DND-41 (cell line): Measurements from ENCODE around the gene RGS12.

ENCODE experiments used
- ATAC-seq: fragments of 200-7000 bp; cut with Tn5 transposase; 3 replicates; pipeline ENCODE4 v1.9.1; 2021; ENCODE audit warnings: low read depth; ENCODE audit not compliant: insufficient read depth
- DNase-seq: peaks from one replicate; pipeline ENCODE4 v3.0.0-alpha.2; 2020
- H2AFZ ChIP-seq: 2 replicates; pipeline ENCODE4 v1.6.0; 2012; ENCODE audit warnings: low read depth, low read length
- H3K27ac ChIP-seq: 2 replicates; pipeline ENCODE4 v1.5.1; 2012; ENCODE audit warnings: low read length, inconsistent platforms
- H3K27me3 ChIP-seq: fragments of 200-600 bp; sonication (generic); 2 replicates; pipeline ENCODE4 v1.6.0; 2012; ENCODE audit warnings: low read length, mild to moderate bottlenecking, inconsistent platforms; ENCODE audit not compliant: insufficient read depth, poor library complexity
- H3K36me3 ChIP-seq: 2 replicates; pipeline ENCODE4 v1.5.1; 2012; ENCODE audit warnings: low read length, inconsistent platforms; ENCODE audit not compliant: insufficient read depth
- H3K4me1 ChIP-seq: 2 replicates; pipeline ENCODE4 v1.5.1; 2012; ENCODE audit warnings: mild to moderate bottlenecking, low read length; ENCODE audit not compliant: insufficient read depth
- H3K4me2 ChIP-seq: 2 replicates; pipeline ENCODE4 v1.6.0; 2012; ENCODE audit warnings: mild to moderate bottlenecking, moderate library complexity, low read length, inconsistent platforms; ENCODE audit not compliant: insufficient read depth
- H3K4me3 ChIP-seq, 2 experiments: fragments of 200-600 bp in 1 of 2; shearing (Covaris generic) in 1 of 2; 2 replicates each; pipeline ENCODE4 v1.5.1; 2012 to 2016; ENCODE audit warnings: inconsistent platforms in 2 of 2, low read length in 2 of 2, mild to moderate bottlenecking in 2 of 2, low read depth in 1 of 2, moderate library complexity in 1 of 2
- H3K79me2 ChIP-seq: 2 replicates; pipeline ENCODE4 v1.6.0; 2012; ENCODE audit warnings: low read length, inconsistent platforms; ENCODE audit not compliant: insufficient read depth
- H3K9ac ChIP-seq: 2 replicates; pipeline ENCODE4 v1.6.0; 2012; ENCODE audit warnings: low read depth, mild to moderate bottlenecking, inconsistent platforms, low read length, moderate library complexity
- H3K9me3 ChIP-seq: 2 replicates; pipeline ENCODE4 v1.5.1; 2012; ENCODE audit warnings: low read length, moderate library complexity, mild to moderate bottlenecking, inconsistent platforms; ENCODE audit not compliant: insufficient read depth, severe bottlenecking
- H4K20me1 ChIP-seq: 2 replicates; pipeline ENCODE4 v1.6.0; 2012; ENCODE audit warnings: low read length; ENCODE audit not compliant: insufficient read depth
- EZH2 ChIP-seq: IDR thresholded peaks from 3 replicates; pipeline ENCODE4 v1.6.1; 2012; ENCODE audit warnings: borderline replicate concordance, low read depth, mild to moderate bottlenecking, moderate library complexity, low read length, inconsistent platforms; ENCODE audit not compliant: severe bottlenecking
- TF ChIP-seq, protein P1 (sequence below): IDR thresholded peaks from 2 replicates; pipeline ENCODE4 v1.5.1; 2012; ENCODE audit warnings: borderline replicate concordance, low read length, moderate library complexity, mild to moderate bottlenecking; ENCODE audit not compliant: poor library complexity, severe bottlenecking; ENCODE audit errors: extremely low read depth

The RGS12 gene

DNA sequence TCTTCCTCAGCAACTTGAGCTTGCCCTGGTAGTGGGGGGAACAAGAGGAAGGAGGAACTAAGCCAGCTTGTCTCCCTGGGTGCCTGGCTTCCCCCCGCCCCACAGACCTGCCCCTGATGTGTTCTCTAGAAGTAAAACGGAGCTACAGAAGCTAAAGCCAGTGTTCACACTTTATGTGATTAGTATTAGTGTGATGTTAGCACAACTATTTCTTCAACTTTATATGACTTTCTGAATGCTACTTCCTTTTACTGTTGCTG lies 10.7 kb downstream of the RGS12 start:
- no peak overlapping the region for H3K27ac ChIP-seq
- no peak overlapping the region for H3K9ac ChIP-seq
- H3K4me3 ChIP-seq, result no peak overlapping the region
- no peak for ATAC-seq
- H3K4me2 ChIP-seq, result no peak overlapping the region
- no peaks in the 10 kb centered on the region for H3K9me3 ChIP-seq
- no peak overlapping the region for H2AFZ ChIP-seq
- H4K20me1 ChIP-seq, result peaks cover 95% of the 10 kb centered on the region
- peaks cover 74% of the 10 kb centered on the region for H3K27me3 ChIP-seq
- no peak for DNase-seq
- H3K4me1 ChIP-seq, result peaks cover 18% of the 10 kb centered on the region
- H3K79me2 ChIP-seq, result no peaks in the 10 kb centered on the region
- H3K36me3 ChIP-seq, result no peaks in the 10 kb centered on the region
- TF ChIP-seq, protein P1, sequence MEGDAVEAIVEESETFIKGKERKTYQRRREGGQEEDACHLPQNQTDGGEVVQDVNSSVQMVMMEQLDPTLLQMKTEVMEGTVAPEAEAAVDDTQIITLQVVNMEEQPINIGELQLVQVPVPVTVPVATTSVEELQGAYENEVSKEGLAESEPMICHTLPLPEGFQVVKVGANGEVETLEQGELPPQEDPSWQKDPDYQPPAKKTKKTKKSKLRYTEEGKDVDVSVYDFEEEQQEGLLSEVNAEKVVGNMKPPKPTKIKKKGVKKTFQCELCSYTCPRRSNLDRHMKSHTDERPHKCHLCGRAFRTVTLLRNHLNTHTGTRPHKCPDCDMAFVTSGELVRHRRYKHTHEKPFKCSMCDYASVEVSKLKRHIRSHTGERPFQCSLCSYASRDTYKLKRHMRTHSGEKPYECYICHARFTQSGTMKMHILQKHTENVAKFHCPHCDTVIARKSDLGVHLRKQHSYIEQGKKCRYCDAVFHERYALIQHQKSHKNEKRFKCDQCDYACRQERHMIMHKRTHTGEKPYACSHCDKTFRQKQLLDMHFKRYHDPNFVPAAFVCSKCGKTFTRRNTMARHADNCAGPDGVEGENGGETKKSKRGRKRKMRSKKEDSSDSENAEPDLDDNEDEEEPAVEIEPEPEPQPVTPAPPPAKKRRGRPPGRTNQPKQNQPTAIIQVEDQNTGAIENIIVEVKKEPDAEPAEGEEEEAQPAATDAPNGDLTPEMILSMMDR, result no peak
- no peak for TF ChIP-seq EZH2

DNA sequence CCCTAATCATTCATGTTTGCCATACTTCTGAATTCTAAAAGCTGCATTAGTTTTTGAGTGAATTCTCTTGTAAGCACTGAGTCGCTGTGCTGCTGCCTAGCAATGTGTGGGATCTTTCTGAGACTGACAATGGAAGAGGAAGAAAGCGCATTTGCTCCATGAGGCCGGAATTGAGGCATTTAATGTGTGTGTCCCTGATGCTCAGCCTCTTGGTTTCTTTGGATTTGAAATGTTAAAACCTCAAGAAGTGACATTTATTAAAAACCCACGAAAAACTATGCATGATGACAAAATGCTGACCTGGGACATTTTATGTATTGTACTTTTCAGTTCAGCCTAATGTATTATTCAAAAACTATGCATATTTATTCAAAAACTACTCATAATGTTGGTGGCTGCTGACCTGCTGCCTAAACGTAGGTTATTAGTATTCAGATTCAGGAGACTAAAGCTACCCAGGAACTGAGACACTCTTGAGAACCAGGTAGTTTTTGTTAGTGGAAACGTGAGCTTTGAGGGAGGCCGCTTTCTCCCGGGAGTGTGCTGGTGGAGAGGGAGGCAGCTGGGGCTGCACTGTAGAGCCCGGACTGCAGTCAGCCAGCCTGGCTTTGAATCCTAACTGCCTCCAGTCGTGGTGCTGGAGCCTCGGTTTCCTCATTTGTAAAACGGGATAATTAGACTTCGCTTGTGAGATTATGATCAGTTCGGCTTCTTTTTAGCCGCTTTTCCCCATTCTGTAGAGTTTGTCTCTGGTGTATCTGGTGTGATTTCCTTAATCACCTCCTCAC lies 11.3 kb downstream of the RGS12 start:
- Histone ChIP-seq H3K27me3 (peaks cover 68% of the 10 kb centered on the region), H2AFZ (no peak overlapping the region), H4K20me1 (peaks cover 95% of the 10 kb centered on the region), H3K79me2 (no peaks in the 10 kb centered on the region), H3K27ac (no peak overlapping the region), H3K9ac (no peak overlapping the region), H3K4me2 (no peak overlapping the region), H3K4me3 (no peak overlapping the region), H3K36me3 (no peaks in the 10 kb centered on the region), H3K4me1 (peaks cover 18% of the 10 kb centered on the region), H3K9me3 (no peaks in the 10 kb centered on the region)
- TF ChIP-seq, protein P1, result no peak
- ATAC-seq (no peak), DNase-seq (no peak)

- H3K79me2 ChIP-seq, result no peaks in the 10 kb centered on the region
- H3K4me2 ChIP-seq, result no peak overlapping the region
- H3K4me3 ChIP-seq, result no peak overlapping the region
- H3K36me3 ChIP-seq, result no peaks in the 10 kb centered on the region
- TF ChIP-seq, protein P1, result no peak
- no peak for TF ChIP-seq EZH2
- H3K27me3 ChIP-seq, result peaks cover 59% of the 10 kb centered on the region
- peaks cover 18% of the 10 kb centered on the region for H3K4me1 ChIP-seq
- ATAC-seq, result no peak
- DNase-seq, result no peak
- H3K9me3 ChIP-seq, result no peaks in the 10 kb centered on the region
- H2AFZ ChIP-seq, result no peak overlapping the region
- no peak overlapping the region for H3K27ac ChIP-seq
- H3K9ac ChIP-seq, result no peak overlapping the region
- H4K20me1 ChIP-seq, result peaks cover 90% of the 10 kb centered on the region
Measured at GRCh38 chr4:3304831-3305609, 12.2 kb downstream of the RGS12 start.
